Dermis lymphatic vessel endothelial cell (primary cell): ENCODE data around the gene RERGL. TPM values are rescaled to one million over a fixed set of nuclear protein-coding genes. Genes with fewer than 3 reads are reported as not detected.

Experiments used
- total RNA-seq: library from RNA; depleted of rRNA; stranded (reverse); fragments of >200 nt; gene quantifications from 2 replicates; pipeline ENCODE4 v1.2.1, GENCODE V29; 2014

The RERGL gene
- not detected in 2 replicates for total RNA-seq

GRCh38 chr12:18090093-18090492 is at the start of gene RERGL:
Gene RERGL (minus strand): TSS chr12:18090193. CDS start chr12:18090140, 53 bp downstream.

Other genes with a start within 250 kb of the RERGL start
- 0.11 and 0.52 TPM in 2 replicates for gene PIK3C2G, start 171.3 kb upstream of the RERGL start, total RNA-seq